Mucosa of descending colon (tissue), 3 donors: ENCODE results near the gene EPHA5. TPM values are rescaled to one million over a fixed set of nuclear protein-coding genes. Genes with fewer than 3 reads are reported as not detected.

ENCODE experiments used
- ATAC-seq: fragments of 200-7000 bp; cut with Tn5 transposase; one replicate; pipeline ENCODE4 v1.9.1; 2020; ENCODE audit warnings: mild to moderate bottlenecking, moderate library complexity
- DNase-seq, 3 donors: peaks; one replicate each; pipeline ENCODE4 v3.0.0-alpha.2; 2020
- H3K36me3 ChIP-seq: fragments of 200-600 bp; one replicate; pipeline ENCODE4 v1.8.0; 2021; ENCODE audit warnings: low read depth, mild to moderate bottlenecking
- H3K4me1 ChIP-seq: fragments of 200-600 bp; one replicate; pipeline ENCODE4 v1.8.0; 2021; ENCODE audit warnings: low read depth, mild to moderate bottlenecking
- H3K4me3 ChIP-seq: fragments of 200-600 bp; one replicate; pipeline ENCODE4 v1.8.0; 2021; ENCODE audit warnings: mild to moderate bottlenecking
- H3K9me3 ChIP-seq: fragments of 200-600 bp; one replicate; pipeline ENCODE4 v1.8.0; 2021; ENCODE audit warnings: mild to moderate bottlenecking
- CTCF ChIP-seq: fragments of 200-600 bp; IDR thresholded peaks from one replicate; pipeline ENCODE4 v1.8.0; 2022; ENCODE audit warnings: antibody characterized with exemption, mild to moderate bottlenecking
- intact Hi-C, 2 donors: fragments of 100-400 bp; cut with DNase I in 1 of 2; cut with micrococcal nuclease in 1 of 2; formaldehyde crosslinking; loops; one replicate each; pipeline versions ENCODE4 v1.11.0 to v1.11.1; 2022; cut with DNase I, micrococcal nuclease
- total RNA-seq, 3 donors: library from RNA; stranded (reverse); fragmentation: NEBNext Ultra II Directional in 2 of 3; extraction: Animal tissue kit (Norgen Biotek cat#: 25700) in 2 of 3; gene quantifications; one replicate each; pipeline versions ENCODE4 v1.2.1 to v1.2.4, GENCODE V29; 2021 to 2023
- donor health status: DM: no; HTN: no; CAD: no; lungs with moderate emphysema.
- donor health status: DM: no; HTN: no; CAD: no.
- donor health status: DM: no; HTN: yes; CAD: no.

EPHA5 gene
- total RNA-seq, 3 donors from 2014 or later = 0.06 to 0.60 (median 0.14) TPM

GRCh38 chr4:65592089-65592488 lies 78.2 kb downstream of the EPHA5 start:
- no peaks in the 10 kb centered on the region for H3K4me1 ChIP-seq
- no peaks in the 10 kb centered on the region for H3K9me3 ChIP-seq
- no peaks in the 10 kb centered on the region for H3K36me3 ChIP-seq
- no peak for ATAC-seq
- no peak for DNase-seq
- intact Hi-C loops = no loop called here
- no peak overlapping the region for H3K4me3 ChIP-seq
- no peak for TF ChIP-seq CTCF

GRCh38 chr4:65589921-65590320 lies 80.4 kb downstream of the EPHA5 start:
- intact Hi-C loops = no loop called here
- DNase-seq = no peak
- H3K4me1 ChIP-seq = no peaks in the 10 kb centered on the region
- no peak for TF ChIP-seq CTCF
- H3K4me3 ChIP-seq = no peak overlapping the region
- ATAC-seq = no peak
- H3K36me3 ChIP-seq = no peaks in the 10 kb centered on the region
- no peaks in the 10 kb centered on the region for H3K9me3 ChIP-seq

- no peak for ATAC-seq
- Histone ChIP-seq H3K9me3 (no peaks in the 10 kb centered on the region), H3K36me3 (no peaks in the 10 kb centered on the region), H3K4me3 (no peak overlapping the region), H3K4me1 (no peaks in the 10 kb centered on the region)
- DNase-seq = no peak
- TF ChIP-seq CTCF = no peak
- intact Hi-C loops = no loop called here
Measured at GRCh38 chr4:65589331-65589730, 81.0 kb downstream of the EPHA5 start.

GRCh38 chr4:65580551-65580950 lies 89.7 kb downstream of the EPHA5 start:
- no peaks in the 10 kb centered on the region for H3K9me3 ChIP-seq
- TF ChIP-seq CTCF = no peak
- intact Hi-C loops = no loop called here
- H3K36me3 ChIP-seq = no peaks in the 10 kb centered on the region
- no peaks in the 10 kb centered on the region for H3K4me1 ChIP-seq
- no peak overlapping the region for H3K4me3 ChIP-seq
- no peak for DNase-seq
- no peak for ATAC-seq

GRCh38 chr4:65566473-65566872 lies 103.8 kb downstream of the EPHA5 start:
- Histone ChIP-seq H3K4me3 (no peak overlapping the region), H3K36me3 (no peaks in the 10 kb centered on the region), H3K4me1 (no peaks in the 10 kb centered on the region), H3K9me3 (no peaks in the 10 kb centered on the region)
- ATAC-seq (no peak), DNase-seq (no peak)
- intact Hi-C loops = no loop called here
- no peak for TF ChIP-seq CTCF

- H3K4me1 ChIP-seq = no peaks in the 10 kb centered on the region
- no peaks in the 10 kb centered on the region for H3K9me3 ChIP-seq
- no peaks in the 10 kb centered on the region for H3K36me3 ChIP-seq
- TF ChIP-seq CTCF = no peak
- ATAC-seq (no peak), DNase-seq (no peak)
- intact Hi-C loops = no loop called here
- H3K4me3 ChIP-seq = no peak overlapping the region
Measured at GRCh38 chr4:65561164-65561563, 109.1 kb downstream of the EPHA5 start.
